CD14-positive monocyte (primary cell): ENCODE results near the gene CCDC88B. TPM values are rescaled to one million over a fixed set of nuclear protein-coding genes. Genes with fewer than 3 reads are reported as not detected.
"Not testable (repeated sequence)": the region's sequence is repeated elsewhere in the genome, so short reads cannot be mapped to it uniquely, and the experiment has no call there.

Experiments used
- DNase-seq, 3 donors: peaks; one replicate each; pipeline ENCODE4 v3.0.0-alpha.2; 2011 to 2022
- H2AFZ ChIP-seq: 2 replicates; pipeline ENCODE4 v1.6.0; 2012; ENCODE audit warnings: mild to moderate bottlenecking, low read depth, low read length, inconsistent platforms; ENCODE audit not compliant: insufficient read depth, poor library complexity, severe bottlenecking
- H3K27ac ChIP-seq, 2 donors: 1 replicate in 1 of 2; 2 replicates in 1 of 2; pipeline ENCODE4 v1.5.1; 2012 to 2013; ENCODE audit warnings: low read length in 2 of 2, control low read depth in 1 of 2, inconsistent platforms in 1 of 2, low read depth in 1 of 2, mild to moderate bottlenecking in 1 of 2
- H3K27me3 ChIP-seq, 2 donors: one replicate each; pipeline versions ENCODE4 v1.6.0 to v1.6.1; 2011 to 2013; ENCODE audit warnings: low read length in 2 of 2; ENCODE audit not compliant: control insufficient read depth in 2 of 2, insufficient read depth in 2 of 2
- H3K36me3 ChIP-seq, 2 donors: replicated peaks in 1 of 2; 1 replicate in 1 of 2; 2 replicates in 1 of 2; pipeline versions ENCODE4 v1.5.1 to v1.6.1; 2012 to 2013; ENCODE audit warnings: low read length in 2 of 2, control low read depth in 1 of 2, inconsistent platforms in 1 of 2, mild to moderate bottlenecking in 1 of 2; ENCODE audit not compliant: insufficient read depth in 2 of 2, control insufficient read depth in 1 of 2
- H3K4me1 ChIP-seq, 2 donors: 1 replicate in 1 of 2; 2 replicates in 1 of 2; pipeline versions ENCODE4 v1.5.1 to v1.6.1; 2012 to 2013; ENCODE audit warnings: low read length in 2 of 2, control low read depth in 1 of 2, inconsistent platforms in 1 of 2, mild to moderate bottlenecking in 1 of 2, moderate library complexity in 1 of 2; ENCODE audit not compliant: insufficient read depth in 2 of 2, control insufficient read depth in 1 of 2
- H3K4me2 ChIP-seq: replicated peaks from 2 replicates; pipeline ENCODE3; 2012; ENCODE audit warnings: low read length, moderate library complexity, mild to moderate bottlenecking; ENCODE audit not compliant: poor library complexity, severe bottlenecking; ENCODE audit errors: extremely low read depth
- H3K4me3 ChIP-seq, 3 experiments: fragments of 200-600 bp in 1 of 3; sonication (generic) in 1 of 3; replicated peaks in 1 of 3; 1 replicate in 2 of 3; 2 replicates in 1 of 3; pipeline ENCODE4 v1.5.1; 2011 to 2013; ENCODE audit warnings: low read length in 3 of 3, mild to moderate bottlenecking in 3 of 3, control low read depth in 2 of 3, low read depth in 2 of 3, inconsistent platforms in 1 of 3, moderate library complexity in 1 of 3
- H3K79me2 ChIP-seq: 2 replicates; pipeline ENCODE4 v1.6.0; 2012; ENCODE audit warnings: mild to moderate bottlenecking, control low read depth, inconsistent platforms, low read length, moderate library complexity; ENCODE audit not compliant: insufficient read depth
- H3K9ac ChIP-seq: 2 replicates; pipeline ENCODE4 v1.6.0; 2017; ENCODE audit warnings: low read length, mild to moderate bottlenecking; ENCODE audit not compliant: insufficient read depth, poor library complexity, severe bottlenecking
- H3K9me3 ChIP-seq, 2 donors: replicated peaks in 1 of 2; 1 replicate in 1 of 2; 2 replicates in 1 of 2; pipeline versions ENCODE4 v1.5.1 to v1.6.1; 2012 to 2013; ENCODE audit warnings: low read length in 2 of 2, control low read depth in 1 of 2; ENCODE audit not compliant: control insufficient read depth in 1 of 2, insufficient read depth in 1 of 2
- H4K20me1 ChIP-seq: 2 replicates; pipeline ENCODE4 v1.6.0; 2012; ENCODE audit warnings: mild to moderate bottlenecking, low read length, control low read depth, moderate library complexity; ENCODE audit not compliant: insufficient read depth
- H3K27ac Mint-ChIP-seq, 7 donors: one replicate each; pipeline ENCODE4 v1.8.0; 2020; ENCODE audit warnings: mild to moderate bottlenecking in 7 of 7, mixed read lengths in 7 of 7, moderate library complexity in 6 of 7, inconsistent platforms in 2 of 7
- H3K27me3 Mint-ChIP-seq, 3 donors: one replicate each; pipeline ENCODE4 v1.8.0; 2021 to 2022; ENCODE audit warnings: low read depth in 3 of 3, mild to moderate bottlenecking in 3 of 3, mixed read lengths in 3 of 3, moderate library complexity in 3 of 3, inconsistent platforms in 1 of 3
- H3K36me3 Mint-ChIP-seq, 2 donors: one replicate each; pipeline ENCODE4 v1.8.0; 2020; ENCODE audit warnings: mixed read lengths in 2 of 2, inconsistent platforms in 1 of 2, mild to moderate bottlenecking in 1 of 2
- H3K4me1 Mint-ChIP-seq: one replicate; pipeline ENCODE4 v1.8.0; 2020; ENCODE audit warnings: mild to moderate bottlenecking, mixed read lengths
- H3K4me3 Mint-ChIP-seq, 2 donors: one replicate each; pipeline ENCODE4 v1.8.0; 2020; ENCODE audit warnings: mild to moderate bottlenecking in 2 of 2, mixed read lengths in 2 of 2, moderate library complexity in 1 of 2
- H3K9me3 Mint-ChIP-seq, 7 donors: one replicate each; pipeline ENCODE4 v1.8.0; 2020 to 2022; ENCODE audit warnings: mixed read lengths in 7 of 7, mild to moderate bottlenecking in 6 of 7, moderate library complexity in 6 of 7, inconsistent platforms in 2 of 7
- CTCF ChIP-seq: fragments of 200-600 bp; IDR thresholded peaks from one replicate; pipeline ENCODE4 v1.8.0; 2022; ENCODE audit warnings: antibody characterized with exemption, mild to moderate bottlenecking
- WGBS: methylation state at CpG from one replicate; pipeline ENCODE4 v1.1.5; 2013; ENCODE audit warnings: missing lambda C conversion rate; ENCODE audit not compliant: insufficient coverage; 5-methylcytosine and 5-hydroxymethylcytosine counted together
- intact Hi-C, 2 donors: fragments of 100-400 bp; cut with micrococcal nuclease; formaldehyde crosslinking; loops; one replicate each; pipeline versions ENCODE4 v1.15.0 to v1.15.1; 2023
- polyA plus RNA-seq, 3 donors: library from polyadenylated mRNA; depleted of rRNA in 1 of 3; unstranded in 2 of 3; stranded (reverse) in 1 of 3; fragments of 300-500 nt in 2 of 3; fragments of >200 nt in 1 of 3; fragmentation: Illumina TruSeq in 2 of 3; gene quantifications; 1 replicate in 2 of 3; 2 replicates in 1 of 3; pipeline ENCODE4 v1.2.3, GENCODE V29; 2012 to 2021

Gene CCDC88B
- polyA plus RNA-seq, 3 donors = 8.2 to 215 (median 18.9) TPM

GRCh38 chr11:64315667-64316526 lies 24.1 kb upstream of the CCDC88B start:
- H3K9ac ChIP-seq, H3K9me3 Mint-ChIP-seq, H3K4me3 ChIP-seq, H3K27me3 ChIP-seq, H2AFZ ChIP-seq, DNase-seq, H3K4me2 ChIP-seq, H3K9me3 ChIP-seq, H3K4me3 Mint-ChIP-seq, H3K27me3 Mint-ChIP-seq: not testable (repeated sequence)
- Mint-ChIP-seq H3K36me3 (peaks cover 38 to 60% of the 10 kb centered on the region in 2 donors), H3K4me1 (peaks cover 37% of the 10 kb centered on the region), H3K27ac (peak overlapping the region in 6 of 7 donors; percentile 6 to 99 (median 99))
- H4K20me1 ChIP-seq = peaks cover 51% of the 10 kb centered on the region
- H3K36me3 ChIP-seq = peaks cover 38 to 47% of the 10 kb centered on the region in 2 donors
- peaks cover 28 to 43% of the 10 kb centered on the region in 2 donors for H3K4me1 ChIP-seq
- intact Hi-C loops = loop anchor here (5.0 kb wide), 1 partner anchor 41 kb away; the partner anchor contains the start of gene RPS6KA4 (in 2 of the 2)
- H3K79me2 ChIP-seq = peaks cover 26% of the 10 kb centered on the region
- peak overlapping the region; percentile 96 to 97 for H3K27ac ChIP-seq
- 95% methylated on average over 13 of the region's 25 CpGs for WGBS

GRCh38 chr11:64316672-64317324 lies 23.2 kb upstream of the CCDC88B start:
- H3K4me3 Mint-ChIP-seq = peak overlapping the region; percentile 88 to 94
- Histone ChIP-seq H4K20me1 (peaks cover 44% of the 10 kb centered on the region), H3K4me2 (peak overlapping the region; percentile 95), H3K4me3 (peak overlapping the region; percentile 49 to 91 (median 69)), H3K9ac (peak overlapping the region; percentile 83), H2AFZ (peak overlapping the region; percentile 82), H3K27ac (peak overlapping the region; percentile 96 to 97), H3K9me3 (no peaks in the 10 kb centered on the region), H3K4me1 (peaks cover 28 to 43% of the 10 kb centered on the region in 2 donors), H3K79me2 (peaks cover 20% of the 10 kb centered on the region), H3K36me3 (peaks cover 46 to 56% of the 10 kb centered on the region in 2 donors), H3K27me3 (no peaks in the 10 kb centered on the region)
- peak overlapping the region; percentile 98 to 99 (median 99) for H3K27ac Mint-ChIP-seq
- no peaks in the 10 kb centered on the region for H3K27me3 Mint-ChIP-seq
- peaks cover 37% of the 10 kb centered on the region for H3K4me1 Mint-ChIP-seq
- H3K36me3 Mint-ChIP-seq = peaks cover 44 to 62% of the 10 kb centered on the region in 2 donors
- WGBS = 4% methylated on average over 28 of the region's 32 CpGs
- intact Hi-C loops = loop anchor here (1.0 to 5.0 kb wide), 2 partner anchors 11 to 41 kb away; partner anchors contain the start of genes RPS6KA4 (in 2 of the 2) and ESRRA (in 1 of the 2)
- H3K9me3 Mint-ChIP-seq = no peaks in the 10 kb centered on the region
- no peak for DNase-seq
- no peak for TF ChIP-seq CTCF
